ENCODE measurements around the gene SNX18.

SNX18 gene

DNA sequence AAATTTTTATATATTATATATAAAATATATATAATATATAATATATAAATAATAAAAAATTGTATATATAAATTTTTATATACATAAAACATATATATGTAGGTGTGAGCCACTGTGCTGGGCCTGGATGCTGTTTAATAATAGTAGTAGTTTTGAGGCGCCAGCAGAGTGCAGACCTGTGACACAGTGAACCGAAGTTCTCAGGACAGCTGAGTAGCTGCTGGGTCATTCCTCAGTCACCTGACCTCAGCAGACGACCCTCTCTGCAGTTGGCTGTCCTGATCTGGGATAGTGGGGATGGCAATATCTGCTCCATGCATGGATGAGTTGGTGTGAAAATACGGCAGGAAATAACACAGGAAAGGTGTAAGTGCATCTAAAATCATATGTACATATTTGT is 3.3 kb upstream of the SNX18 start:
- TF ChIP-seq, protein P1, sequence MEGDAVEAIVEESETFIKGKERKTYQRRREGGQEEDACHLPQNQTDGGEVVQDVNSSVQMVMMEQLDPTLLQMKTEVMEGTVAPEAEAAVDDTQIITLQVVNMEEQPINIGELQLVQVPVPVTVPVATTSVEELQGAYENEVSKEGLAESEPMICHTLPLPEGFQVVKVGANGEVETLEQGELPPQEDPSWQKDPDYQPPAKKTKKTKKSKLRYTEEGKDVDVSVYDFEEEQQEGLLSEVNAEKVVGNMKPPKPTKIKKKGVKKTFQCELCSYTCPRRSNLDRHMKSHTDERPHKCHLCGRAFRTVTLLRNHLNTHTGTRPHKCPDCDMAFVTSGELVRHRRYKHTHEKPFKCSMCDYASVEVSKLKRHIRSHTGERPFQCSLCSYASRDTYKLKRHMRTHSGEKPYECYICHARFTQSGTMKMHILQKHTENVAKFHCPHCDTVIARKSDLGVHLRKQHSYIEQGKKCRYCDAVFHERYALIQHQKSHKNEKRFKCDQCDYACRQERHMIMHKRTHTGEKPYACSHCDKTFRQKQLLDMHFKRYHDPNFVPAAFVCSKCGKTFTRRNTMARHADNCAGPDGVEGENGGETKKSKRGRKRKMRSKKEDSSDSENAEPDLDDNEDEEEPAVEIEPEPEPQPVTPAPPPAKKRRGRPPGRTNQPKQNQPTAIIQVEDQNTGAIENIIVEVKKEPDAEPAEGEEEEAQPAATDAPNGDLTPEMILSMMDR (IDR thresholded peaks at IDR 0.05; ENCODE audit: low read depth, low read length) = no peak
- DNase-seq (ENCODE audit: low read depth, low spot score) = no peak
- H3K4me3 ChIP-seq (ENCODE audit: low read depth, low read length) = no peak overlapping the region
- in situ Hi-C loops (cut with HindIII; ENCODE audit: low sequenced_read_pairs) = no loop called here

DNA sequence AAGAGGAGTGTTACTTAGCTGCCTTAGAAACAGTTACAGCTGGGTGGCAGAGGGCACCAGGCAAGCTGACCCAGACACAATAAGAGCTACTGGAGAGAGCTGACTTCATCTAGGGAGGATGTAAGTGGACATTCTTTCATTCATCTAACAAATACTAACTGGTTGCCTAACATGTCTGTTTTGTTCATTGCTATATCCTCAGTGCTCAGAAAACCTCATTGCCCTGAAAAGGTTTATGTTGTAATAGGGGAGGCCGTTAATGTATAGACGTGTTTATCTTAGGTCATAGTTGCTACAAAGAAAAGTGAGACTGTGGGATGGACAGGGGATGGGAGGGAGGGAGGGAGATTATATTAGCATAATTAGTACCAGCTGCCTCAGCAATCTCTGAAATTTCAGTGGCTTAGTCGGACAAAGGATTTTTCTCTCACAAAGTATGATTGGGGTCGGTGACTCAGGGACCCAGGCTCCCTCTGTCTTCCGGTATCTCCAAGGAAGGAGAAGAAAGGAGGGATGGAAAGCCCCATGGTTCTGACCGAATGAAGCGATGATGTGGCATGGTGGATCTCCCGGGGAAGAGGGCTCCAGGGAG is 2.6 kb upstream of the SNX18 start:
- peak; percentile 59 for DNase-seq (ENCODE audit: low read depth, low spot score)
- no peak overlapping the region for H3K4me3 ChIP-seq (ENCODE audit: low read depth, low read length)
- TF ChIP-seq, protein P1 (IDR thresholded peaks at IDR 0.05; ENCODE audit: low read depth, low read length) = no peak
- in situ Hi-C loops (cut with HindIII; ENCODE audit: low sequenced_read_pairs) = no loop called here

DNA sequence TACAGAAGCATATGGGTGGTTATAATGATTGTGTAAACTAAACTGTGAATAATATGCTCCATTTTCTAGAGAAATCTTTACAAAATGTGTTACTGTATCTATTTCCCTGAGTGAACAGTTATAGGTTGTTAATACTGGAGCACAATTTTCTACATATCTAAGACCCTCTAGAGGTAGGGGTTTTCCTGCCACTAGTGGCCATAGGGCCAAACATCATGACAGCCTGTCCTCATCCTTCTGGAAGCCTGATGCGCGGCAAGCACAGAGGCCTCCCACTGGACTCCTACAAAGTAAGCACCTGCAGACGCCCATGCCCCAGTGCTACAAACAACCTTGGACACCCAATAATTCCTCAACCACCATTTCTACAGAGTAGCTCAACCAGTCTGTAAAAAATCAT is 1.9 kb upstream of the SNX18 start:
- no peak for DNase-seq (ENCODE audit: low read depth, low spot score)
- in situ Hi-C loops (cut with HindIII; ENCODE audit: low sequenced_read_pairs) = no loop called here
- no peak overlapping the region for H3K4me3 ChIP-seq (ENCODE audit: low read depth, low read length)
- TF ChIP-seq, protein P1 (IDR thresholded peaks at IDR 0.05; ENCODE audit: low read depth, low read length) = no peak

DNA sequence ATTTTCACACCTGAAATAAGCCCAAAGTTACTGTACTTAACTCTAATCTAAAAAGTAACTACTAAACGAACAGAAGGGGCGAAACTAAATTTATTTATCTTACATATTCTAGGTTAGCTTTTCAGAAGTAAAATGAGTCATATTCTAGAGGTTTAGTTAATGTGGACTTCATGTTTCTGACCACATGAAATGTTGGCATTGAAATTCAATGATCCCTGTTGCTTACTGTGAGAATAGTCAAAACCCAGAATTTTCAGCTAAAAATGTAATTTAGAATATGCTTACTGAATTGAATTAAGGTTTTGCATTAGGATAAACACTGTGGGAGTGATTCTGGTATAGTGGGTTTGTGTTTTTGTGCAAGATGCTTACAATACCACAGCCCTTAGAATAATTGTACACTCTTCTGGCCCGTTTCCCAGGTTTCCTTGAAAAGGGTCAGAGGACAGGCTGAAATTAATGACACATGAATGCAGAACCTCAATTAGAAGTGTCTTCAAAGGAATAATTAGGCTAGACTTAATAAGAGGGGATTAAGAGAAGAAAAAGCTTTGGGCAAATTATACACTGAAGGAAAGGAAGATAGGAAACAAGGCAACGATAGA is 1.4 kb upstream of the SNX18 start:
- in situ Hi-C loops (cut with HindIII; ENCODE audit: low sequenced_read_pairs) = no loop called here
- peak; percentile 50 for DNase-seq (ENCODE audit: low read depth, low spot score)
- H3K4me3 ChIP-seq (ENCODE audit: low read depth, low read length) = no peak overlapping the region
- TF ChIP-seq, protein P1 (IDR thresholded peaks at IDR 0.05; ENCODE audit: low read depth, low read length) = no peak

DNA sequence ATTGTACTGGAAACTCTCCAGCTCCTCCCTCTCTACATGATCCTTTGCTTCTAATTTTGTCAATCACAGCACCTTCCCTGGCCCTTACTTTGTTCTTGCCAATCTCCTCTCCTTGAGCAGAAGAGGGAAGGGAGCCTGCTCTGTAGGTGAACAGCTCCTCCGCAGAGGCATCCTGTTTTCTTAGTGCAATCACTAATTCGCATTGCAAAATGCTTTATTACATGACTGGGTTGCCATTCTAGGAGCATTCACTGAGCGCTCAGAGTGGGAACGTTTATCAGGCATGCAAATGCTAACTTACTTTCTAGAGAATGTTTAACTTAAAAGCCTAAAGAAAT is 416 bp upstream of the SNX18 start:
- in situ Hi-C loops (cut with HindIII; ENCODE audit: low sequenced_read_pairs) = no loop called here
- H3K4me3 ChIP-seq (ENCODE audit: low read depth, low read length) = peak overlapping the region; percentile 14
- no peak for DNase-seq (ENCODE audit: low read depth, low spot score)
- TF ChIP-seq, protein P1 (IDR thresholded peaks at IDR 0.05; ENCODE audit: low read depth, low read length) = no peak

DNA sequence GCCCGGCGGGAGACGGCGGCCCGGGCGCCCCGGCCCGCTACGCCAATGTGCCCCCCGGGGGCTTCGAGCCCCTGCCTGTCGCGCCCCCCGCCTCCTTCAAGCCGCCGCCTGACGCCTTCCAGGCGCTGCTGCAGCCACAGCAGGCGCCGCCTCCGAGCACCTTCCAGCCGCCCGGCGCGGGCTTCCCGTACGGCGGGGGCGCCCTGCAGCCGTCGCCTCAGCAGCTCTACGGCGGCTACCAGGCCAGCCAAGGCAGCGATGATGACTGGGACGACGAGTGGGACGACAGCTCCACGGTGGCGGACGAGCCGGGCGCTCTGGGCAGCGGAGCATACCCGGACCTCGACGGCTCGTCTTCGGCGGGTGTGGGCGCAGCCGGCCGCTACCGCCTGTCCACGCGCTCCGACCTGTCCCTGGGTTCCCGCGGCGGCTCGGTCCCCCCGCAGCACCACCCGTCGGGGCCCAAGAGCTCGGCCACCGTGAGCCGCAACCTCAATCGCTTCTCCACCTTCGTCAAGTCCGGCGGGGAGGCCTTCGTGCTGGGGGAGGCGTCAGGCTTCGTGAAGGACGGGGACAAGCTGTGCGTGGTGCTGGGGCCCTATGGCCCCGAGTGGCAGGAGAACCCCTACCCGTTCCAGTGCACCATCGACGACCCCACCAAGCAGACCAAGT is 723 bp downstream of the SNX18 start:
- peak overlapping the region; percentile 66 for H3K4me3 ChIP-seq (ENCODE audit: low read depth, low read length)
- in situ Hi-C loops (cut with HindIII; ENCODE audit: low sequenced_read_pairs) = no loop called here
- TF ChIP-seq, protein P1 (IDR thresholded peaks at IDR 0.05; ENCODE audit: low read depth, low read length) = no peak
- DNase-seq (ENCODE audit: low read depth, low spot score) = peak; percentile 31
